IPS-NIHi11 (cell line): Measurements from ENCODE around the gene TIGD3.
"Not testable (repeated sequence)": the region's sequence is repeated elsewhere in the genome, so short reads cannot be mapped to it uniquely, and the experiment has no call there.

ENCODE experiments used
- DNase-seq: peaks from one replicate; pipeline ENCODE4 v3.0.0; 2012; ENCODE audit warnings: mixed read lengths, low spot score

Gene TIGD3

DNA sequence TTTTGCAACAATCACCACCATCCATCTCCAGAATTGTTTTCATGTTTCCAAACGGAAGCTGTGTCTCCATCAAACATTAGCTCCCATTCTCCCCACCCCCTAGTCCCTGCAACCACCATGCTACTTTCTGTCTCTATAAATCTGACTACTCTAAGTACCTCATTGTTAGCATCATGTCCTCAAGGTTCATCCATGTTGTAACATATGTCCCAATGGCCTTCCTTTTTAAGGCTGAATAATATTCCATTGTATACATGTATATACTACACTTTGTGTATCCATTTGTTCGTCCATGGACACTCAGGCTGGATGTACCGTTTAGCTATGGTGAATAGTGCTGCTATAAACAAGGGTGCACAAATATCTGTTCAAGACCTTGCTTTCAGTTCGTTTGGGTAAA lies 29.1 kb upstream of the TIGD3 start:
- DNase-seq, result no peak

DNA sequence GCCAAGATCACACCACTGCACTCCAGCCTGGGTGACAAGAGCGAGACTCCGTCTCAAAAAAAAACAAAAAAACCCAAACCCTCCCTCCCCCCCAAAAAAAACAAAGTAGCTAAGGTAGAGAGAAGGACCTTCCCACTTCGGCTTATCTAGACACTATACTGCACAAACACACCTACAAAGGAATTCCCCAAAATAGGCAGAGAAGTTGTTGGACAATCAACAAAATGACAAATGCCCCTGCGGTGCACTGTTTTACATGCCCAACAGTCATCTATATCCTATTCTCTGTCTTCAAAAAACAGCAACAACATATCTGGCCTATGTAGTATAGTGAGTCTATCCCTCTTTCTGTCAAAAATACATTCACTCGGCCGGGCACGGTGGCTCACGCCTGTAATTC lies 27.5 kb upstream of the TIGD3 start:
- DNase-seq, result no peak

DNA sequence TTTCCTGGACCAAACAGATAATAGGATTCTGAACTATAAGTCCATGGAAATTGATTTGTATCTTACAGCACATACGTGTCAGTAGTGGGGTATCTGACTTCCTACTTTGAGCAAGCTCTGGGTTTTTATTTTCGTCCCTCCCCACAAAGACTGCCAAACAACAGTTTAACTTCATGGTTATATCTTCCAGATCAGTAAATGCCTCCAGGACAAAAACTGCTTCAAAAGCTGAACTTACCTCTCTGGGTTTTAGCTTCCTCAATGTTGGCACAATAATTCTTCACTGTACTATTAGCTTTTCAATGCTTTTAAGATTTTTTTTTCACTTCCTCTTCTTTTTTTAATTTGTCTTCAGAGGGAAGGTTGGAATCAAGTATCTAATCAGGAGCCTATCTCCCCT lies 25.1 kb upstream of the TIGD3 start:
- DNase-seq, result no peak

DNA sequence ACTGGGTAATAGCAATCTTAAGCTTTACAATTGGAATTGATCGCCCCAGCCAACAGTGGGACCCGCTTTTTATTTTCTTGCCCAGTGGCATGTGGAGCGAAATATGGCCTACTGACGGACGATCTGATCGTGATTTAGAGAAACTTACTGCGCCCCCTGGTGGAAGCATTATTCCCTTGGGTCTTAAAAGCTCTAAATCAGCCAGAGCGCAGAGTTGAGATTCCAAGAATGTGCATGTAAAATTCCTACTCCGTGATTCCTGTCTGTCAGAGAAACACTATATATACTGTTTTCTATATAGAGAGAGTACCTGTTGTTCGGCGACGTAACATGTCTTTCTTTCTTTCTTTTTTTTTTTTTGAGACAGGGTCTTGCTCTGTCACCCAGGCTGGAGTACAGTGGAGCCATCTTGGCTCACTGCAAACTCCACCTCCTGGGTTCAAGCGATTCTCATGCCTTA lies 24.6 kb upstream of the TIGD3 start:
- DNase-seq, result peak; percentile 71

DNA sequence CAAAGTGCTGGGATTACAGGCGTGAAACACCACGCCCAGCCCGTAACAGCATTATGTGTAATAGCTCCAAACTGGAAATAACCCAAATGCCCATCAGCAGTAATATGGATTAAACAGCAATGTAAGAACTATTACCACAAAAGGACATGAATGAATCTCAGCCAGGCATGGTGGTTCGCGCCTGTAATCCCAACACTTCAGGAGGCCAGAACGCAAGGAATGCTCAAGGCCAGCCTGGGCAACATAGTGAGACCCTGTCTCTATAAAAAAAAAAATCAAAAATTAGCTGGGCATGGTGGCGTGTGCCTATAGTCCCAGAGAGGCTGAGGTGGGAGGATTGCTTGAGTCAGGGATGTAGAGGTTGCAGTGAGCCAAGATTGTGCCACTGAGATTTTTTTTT lies 24.0 kb upstream of the TIGD3 start:
- DNase-seq, result no peak

DNA sequence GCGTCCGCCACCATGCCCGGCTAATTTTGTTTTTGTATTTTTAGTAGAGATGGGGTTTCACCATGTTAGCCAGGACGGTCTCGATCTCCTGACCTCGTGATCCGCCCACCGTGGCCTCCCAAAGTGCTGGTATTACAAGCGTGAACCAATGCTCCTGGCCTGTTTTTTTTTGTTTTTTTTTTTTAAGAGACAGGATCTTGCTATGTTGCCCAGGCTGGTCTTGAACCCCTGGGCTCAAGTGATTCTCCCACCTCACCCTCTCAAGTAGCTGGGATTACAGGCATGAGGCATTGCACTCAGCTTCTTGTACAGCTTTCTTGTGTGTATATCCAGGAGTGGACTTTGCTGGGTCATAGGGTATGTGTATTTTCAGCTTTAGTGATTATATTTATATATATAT lies 22.0 kb upstream of the TIGD3 start:
- not testable (repeated sequence) for DNase-seq

DNA sequence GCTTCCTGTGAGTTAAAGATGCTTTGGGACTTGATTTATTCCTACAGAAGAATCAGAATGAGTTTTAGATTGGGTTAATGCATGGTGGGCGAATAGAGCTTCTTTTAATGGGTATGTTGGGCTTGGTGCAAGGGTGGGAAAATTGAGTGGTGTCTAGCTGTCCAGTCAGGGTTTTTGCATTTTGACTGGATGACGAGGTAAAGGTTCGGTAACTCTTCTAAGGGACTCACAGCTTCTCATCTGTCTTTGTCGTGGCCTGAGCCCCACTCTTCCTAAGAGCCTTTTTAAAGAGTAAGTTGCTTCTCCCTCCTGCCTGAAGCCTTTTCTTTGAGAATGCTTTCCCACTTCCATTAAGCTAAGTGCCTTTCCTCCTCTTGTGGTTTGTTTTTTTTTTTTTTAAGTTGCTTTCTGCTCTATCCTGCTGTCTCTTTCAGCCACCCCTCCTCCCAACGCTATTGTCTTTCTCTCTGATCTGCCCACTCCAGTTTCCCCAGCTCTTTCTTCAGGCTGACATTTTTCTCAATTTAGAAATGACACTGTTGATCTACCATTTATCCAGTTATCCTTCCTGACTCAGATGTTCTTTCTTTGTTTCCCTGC lies 19.8 kb upstream of the TIGD3 start:
- DNase-seq, result no peak

DNA sequence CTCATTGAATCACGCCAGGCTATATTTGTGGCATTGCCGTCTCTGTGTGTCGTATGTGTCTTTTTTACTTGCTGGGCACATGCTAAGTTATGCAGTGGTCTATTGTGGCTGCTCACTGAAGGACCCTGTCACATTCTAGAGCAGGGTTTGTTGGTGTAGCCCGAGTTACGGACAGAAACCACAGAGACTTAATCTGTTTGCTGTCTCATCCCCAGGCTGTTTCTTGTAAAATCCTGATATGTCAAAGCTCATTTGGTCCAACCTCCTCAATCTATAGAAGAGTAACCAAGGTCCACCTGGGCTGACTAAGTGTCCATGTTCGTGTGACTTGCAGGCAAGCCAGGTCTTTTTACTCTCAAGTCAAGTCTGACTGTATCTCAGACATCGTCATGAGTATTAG lies 15.9 kb upstream of the TIGD3 start:
- no peak for DNase-seq

DNA sequence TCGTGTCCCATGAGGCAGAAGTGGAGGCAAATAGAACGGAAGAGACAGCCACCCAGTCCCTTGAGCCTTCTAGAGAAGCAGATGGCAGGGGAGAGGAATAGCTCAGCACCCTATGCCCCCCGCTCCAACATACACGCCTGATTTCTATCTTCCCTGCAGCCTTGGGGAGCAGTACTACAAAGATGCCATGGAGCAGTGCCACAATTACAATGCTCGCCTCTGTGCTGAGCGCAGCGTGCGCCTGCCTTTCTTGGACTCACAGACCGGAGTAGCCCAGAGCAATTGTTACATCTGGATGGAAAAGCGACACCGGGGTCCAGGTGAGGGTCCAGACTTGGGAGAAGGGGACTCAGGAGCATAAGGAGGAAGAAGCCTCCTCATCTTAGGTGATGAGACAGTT lies 14.3 kb upstream of the TIGD3 start:
- no peak for DNase-seq

DNA sequence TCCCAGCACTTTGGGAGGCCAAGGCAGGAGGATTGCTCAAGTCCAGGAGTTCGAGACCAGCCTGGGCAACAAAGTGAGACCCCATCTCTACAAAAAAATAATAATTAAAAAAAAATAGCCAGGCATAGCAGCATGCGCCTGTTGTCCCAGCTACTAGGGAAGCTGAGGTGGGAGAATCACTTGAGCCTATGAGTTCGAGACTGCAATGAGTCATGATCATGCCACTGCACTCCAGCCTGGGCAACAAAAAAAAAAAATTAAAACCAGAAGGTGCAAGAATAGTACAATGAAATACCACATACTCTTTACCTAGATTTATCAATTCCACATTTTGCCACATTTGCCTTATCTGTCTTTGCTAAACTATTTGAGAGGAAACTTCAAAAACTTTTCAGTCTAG lies 12.7 kb upstream of the TIGD3 start:
- DNase-seq, result no peak

DNA sequence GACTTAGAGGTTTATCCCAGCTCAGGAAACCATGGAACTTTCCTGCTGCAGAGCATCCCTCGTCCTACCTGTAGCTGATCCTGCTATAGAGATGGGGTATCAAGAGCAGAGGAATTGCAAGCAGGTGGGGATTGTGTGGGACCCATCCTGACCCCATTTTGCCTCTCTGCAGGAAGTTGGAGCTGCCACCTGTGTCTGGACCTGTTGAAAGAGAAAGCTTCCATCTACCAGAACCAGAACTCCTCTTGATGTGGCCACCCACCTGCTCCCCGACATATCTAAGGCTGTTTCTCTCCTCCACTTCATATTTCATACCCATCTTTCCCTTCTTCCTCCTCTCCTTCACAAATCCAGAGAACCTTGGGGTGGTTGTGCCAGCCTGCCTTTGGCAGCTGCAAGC lies 3.0 kb upstream of the TIGD3 start:
- no peak for DNase-seq

DNA sequence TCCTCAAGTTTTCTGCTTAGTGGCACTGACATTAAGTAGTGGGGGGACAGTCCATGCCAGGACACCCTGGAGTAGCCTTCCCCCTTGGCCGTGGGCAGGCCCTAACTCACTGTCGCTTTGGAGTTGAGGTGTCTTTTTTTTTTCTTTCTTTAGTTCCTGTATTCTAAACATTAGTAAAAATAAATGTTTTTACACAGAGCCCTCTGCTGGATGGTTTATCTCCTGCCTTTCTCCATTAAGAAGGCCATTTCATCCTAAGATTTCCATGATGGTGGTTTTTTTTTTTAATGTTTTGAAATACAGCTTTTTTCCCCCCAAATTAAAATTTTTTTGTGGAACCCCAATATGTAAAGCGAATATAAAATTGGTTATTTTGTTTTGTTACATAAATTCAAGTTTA lies 1.8 kb upstream of the TIGD3 start:
- no peak for DNase-seq

DNA sequence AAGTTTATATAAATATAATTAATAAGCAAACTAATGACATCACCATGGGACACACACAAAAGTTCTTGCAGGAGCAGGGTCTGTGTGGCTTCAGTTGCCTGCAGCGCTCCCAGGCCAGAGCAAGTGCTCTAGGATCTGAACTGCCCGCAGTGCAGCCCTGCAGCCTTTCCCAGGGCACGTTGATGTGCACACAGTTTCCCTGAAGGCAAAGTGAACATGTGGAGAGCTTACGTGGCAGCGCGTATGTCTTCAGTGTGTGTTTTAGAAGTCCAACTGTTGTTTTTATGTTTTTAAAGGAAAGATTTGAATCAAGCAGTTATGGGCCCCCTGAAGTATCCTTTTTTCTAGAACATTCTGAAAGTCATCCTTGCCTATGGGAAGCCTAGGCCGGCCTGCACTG lies 1.2 kb upstream of the TIGD3 start:
- DNase-seq, result no peak

DNA sequence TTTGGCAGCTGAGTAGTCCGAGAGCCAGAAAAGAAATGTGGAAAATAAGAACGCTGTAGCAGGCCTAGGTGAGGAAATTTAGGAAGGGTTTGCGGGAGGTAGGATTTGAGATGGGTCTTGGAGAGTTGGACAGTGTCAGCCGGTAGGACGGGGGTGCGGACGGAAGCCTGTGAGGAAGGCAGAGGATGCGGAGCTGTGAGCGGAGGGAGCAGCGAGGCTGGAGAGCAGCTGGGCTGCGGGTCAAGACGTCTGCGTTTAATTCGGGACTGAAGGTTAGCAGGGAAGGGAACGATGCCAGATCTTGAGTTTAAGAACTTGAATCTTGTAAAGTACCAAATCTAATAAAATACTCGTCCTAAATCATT lies 669 bp upstream of the TIGD3 start:
- peak; percentile 49 for DNase-seq

DNA sequence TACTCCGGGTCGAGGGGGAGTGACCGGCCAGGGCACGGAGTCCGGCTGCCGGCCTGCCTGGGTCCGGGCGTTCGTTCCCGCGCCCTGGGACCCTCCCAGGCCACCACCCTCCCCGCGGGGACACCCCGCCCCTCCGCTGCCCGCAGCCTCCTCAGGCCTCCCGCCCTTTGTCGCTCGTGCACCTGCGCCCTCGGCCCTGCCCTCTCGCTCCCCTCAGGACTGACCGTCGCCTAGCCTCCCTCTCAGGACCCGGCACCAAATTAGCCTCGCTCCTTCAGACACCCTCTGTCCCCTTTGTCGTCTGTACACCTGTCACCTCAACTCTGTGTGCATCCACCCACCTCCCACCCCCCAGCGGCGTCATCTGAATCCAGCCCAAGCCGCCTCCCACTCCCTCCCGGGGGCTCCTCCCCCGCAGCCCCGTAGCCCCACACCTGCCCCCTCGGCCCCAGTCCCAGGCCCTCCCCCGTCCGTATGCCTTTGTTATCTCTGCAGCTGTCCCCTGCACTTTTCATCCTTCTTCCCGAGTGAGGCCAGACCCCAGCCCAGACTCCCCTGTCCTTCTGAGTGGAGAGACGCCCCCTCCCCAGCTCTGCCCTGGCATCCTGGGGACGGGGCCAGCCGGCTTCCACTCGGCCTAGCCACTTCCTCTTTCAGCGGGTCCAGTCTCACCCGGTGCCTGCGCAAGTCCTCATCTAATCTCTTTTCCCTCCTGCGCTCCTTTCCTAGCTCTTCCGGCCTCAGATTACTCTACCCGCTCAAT lies 643 bp downstream of the TIGD3 start:
- peak; percentile 72 for DNase-seq

DNA sequence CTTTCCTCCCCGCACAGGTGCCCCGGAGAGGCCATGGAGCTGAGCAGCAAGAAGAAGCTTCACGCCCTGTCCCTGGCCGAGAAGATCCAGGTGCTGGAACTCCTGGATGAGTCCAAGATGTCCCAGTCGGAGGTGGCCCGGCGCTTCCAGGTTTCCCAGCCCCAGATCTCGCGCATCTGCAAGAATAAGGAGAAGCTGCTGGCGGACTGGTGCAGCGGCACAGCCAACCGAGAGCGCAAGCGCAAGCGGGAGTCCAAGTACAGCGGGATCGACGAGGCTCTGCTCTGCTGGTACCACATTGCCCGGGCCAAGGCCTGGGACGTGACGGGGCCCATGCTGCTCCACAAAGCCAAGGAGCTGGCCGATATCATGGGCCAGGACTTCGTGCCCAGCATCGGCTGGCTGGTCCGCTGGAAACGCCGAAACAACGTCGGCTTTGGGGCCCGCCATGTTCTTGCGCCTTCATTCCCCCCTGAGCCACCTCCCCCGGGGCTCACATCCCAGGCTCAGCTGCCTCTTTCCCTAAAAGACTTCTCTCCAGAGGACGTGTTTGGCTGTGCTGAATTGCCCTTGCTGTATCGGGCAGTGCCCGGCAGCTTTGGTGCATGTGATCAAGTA lies 1.3 kb downstream of the TIGD3 start:
- peak; percentile 26 for DNase-seq

DNA sequence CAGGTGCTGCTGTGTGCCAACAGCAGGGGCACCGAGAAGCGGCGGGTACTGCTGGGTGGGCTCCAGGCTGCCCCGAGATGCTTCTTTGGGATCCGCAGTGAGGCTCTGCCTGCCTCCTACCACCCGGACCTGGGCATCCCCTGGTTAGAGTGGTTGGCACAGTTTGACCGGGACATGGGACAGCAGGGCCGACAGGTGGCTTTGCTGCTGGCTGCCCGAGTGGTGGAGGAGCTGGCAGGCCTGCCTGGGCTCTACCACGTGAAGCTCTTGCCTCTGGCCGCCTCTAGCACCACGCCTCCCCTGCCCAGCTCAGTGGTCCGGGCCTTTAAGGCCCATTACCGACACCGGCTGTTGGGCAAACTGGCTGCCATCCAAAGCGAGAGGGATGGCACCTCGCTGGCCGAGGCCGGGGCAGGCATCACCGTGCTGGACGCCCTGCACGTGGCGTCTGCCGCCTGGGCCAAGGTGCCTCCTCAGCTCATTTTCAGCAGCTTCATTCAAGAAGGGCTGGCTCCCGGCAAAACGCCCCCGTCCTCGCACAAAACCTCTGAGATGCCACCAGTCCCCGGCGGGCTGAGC lies 1.9 kb downstream of the TIGD3 start:
- no peak for DNase-seq

DNA sequence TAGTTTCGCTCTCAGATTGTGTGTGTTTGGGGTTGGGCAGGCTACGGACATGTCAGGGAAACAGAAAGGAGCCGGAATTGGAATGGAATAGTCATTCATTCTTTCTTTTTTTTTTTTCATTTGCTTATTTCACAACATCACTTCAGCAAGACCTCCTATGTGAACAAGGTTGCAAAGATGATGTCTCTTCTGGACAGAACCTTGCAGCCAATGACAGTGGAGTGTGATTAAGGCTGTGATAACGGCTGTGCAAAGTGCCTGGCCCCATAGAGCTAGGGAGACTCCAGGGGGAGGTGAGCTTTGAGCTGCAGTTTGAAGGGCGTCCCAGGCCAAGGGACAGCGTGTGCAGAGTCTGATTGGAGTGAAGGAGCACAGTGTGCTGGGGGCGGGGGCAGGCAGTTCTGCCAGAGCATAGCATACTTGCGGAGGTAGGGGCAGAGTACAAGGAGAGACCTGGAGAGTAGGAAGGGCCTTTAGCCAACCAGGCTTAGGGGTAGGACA lies 3.4 kb downstream of the TIGD3 start:
- DNase-seq, result no peak

DNA sequence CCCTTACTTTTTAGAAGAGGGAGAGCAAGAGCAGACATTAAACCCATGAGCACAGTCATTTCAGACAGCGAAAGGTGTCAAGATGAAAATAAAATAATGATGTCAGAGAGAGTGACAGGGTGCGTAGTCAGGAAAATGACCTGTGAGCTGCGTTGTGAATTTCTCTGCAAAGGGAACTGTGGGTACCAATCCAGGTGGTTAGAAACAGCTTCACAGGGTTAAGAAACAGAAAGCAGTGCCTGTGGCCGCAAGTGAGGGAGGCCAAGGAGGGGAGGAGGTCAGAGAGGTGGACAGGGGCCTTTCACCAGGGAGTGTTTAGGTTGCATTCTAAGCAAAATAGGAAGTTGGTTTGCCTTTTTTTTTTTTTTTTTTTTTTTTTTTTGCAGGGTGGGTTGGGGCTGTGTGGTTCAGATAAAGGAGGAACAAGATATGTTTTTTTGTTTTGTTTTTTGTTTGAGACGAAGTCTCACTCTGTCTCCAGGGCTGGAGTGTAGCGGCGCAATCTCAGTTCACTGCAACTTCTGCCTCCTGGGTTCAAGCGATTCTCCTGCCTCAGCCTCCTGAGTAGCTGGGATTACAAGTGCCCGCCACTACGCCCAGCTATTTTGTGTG lies 7.9 kb downstream of the TIGD3 start:
- DNase-seq, result no peak

DNA sequence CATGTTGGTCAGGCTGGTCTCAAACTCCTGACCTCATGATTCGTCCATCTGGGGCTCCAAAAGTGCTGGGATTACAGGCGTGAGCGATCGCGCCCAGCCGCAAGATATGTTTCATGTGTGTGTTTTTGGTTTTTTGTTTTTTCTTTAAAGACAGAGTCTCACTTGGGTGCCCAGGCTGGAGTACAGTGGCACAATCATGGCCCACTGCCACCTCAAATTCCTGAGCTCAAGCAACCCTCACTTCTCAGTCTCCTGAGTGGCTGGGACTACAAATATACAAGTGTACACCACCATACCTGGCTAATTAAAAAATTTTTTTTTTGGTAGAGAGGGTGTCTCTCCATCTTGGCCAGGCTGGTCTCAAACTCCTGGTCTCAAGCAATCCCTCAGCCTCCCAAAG lies 8.4 kb downstream of the TIGD3 start:
- no peak for DNase-seq

DNA sequence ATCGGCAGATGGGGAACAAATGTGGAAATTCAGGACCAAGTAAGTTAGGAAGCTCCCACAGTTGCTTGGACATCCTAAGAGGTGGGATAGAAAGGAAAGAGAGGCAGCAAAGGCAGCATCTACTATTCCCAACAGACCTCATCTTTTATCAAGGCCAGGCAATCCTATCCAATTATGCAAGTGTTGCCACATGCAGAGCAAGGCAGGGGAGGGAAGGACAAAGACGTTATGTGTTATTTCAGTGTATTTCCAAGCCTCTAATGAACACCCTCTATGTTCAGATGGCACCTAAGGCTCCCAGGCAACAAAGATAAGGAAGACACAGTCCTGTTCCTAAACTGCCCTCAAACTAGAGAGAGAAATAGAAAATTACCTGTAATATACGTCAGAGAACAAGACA lies 9.2 kb downstream of the TIGD3 start:
- DNase-seq, result no peak

DNA sequence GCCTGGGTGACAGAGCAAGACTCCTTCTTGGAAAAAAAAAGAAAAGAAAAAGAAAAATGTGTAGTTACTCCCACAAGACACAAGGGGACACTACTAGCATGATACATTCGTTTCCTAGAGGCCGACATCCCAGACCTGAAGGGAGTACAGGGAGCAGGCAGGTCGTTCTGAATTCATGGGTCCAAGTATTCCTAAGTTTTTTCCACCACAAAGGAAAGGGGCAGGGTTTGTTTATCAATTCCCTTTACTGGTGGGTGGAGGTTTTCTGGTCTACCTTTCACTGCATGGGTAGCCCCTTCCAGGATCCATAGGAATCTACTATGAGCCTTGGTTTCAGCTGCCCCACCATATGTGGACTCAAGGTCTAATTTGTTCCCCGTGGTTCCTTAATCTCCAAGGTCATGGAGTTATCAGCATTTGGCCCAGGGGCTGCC lies 11.8 kb downstream of the TIGD3 start:
- peak; percentile 87 for DNase-seq

DNA sequence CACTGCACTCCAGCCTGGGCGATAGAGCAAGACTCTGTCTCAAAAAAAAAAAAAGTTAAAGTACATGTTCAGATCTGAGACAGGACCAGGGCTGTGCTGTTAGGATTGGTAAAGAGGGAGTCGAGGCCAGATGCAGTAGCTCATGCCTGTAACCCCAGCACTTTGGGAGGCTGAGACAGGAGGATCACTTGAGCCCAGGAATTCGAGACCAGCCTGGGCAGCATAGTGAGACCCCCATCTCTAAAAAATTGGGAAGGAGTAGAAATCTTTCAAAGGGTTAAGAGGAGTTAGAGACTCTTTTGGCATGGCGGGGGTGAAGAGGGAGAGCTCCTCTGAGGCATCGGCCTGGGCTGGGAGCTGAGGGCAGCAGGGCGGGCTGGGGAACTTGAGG lies 16.1 kb downstream of the TIGD3 start:
- no peak for DNase-seq
